ENCODE results near the gene FGD6.

FGD6 gene

DNA sequence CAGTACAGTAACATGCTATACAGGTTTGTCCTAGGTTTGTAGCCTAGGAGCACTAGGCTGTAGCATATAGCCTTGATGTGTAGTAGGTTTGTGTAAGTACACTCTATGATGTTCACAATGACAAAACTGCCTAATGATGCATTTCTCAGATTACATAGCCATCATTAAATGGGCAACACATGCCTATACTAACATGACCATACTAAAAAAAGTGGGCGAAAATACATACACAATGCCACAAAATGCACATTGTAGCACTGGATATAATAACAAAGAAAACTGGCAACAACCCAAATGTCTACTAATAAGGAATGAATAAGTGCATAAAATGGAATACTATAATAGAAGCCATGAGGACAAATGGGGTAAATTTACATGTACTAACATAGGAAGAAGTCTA, 182.5 kb downstream of the FGD6 start:
- Histone ChIP-seq H3K4me1 (ENCODE audit: insufficient read depth, low read length) (no peaks in the 10 kb centered on the region), H3K9me3 (ENCODE audit: low read length) (no peaks in the 10 kb centered on the region), H3K27ac (ENCODE audit: low read depth, low read length) (no peak overlapping the region), H3K9ac (ENCODE audit: low read length) (no peak overlapping the region), H3K4me3 (ENCODE audit: low read depth in 1 of 2, low read length in 2 of 2) (no peak overlapping the region), H3K36me3 (ENCODE audit: insufficient read depth, low read length) (peaks cover 21% of the 10 kb centered on the region), H3K27me3 (ENCODE audit: control insufficient read depth in 1 of 2, insufficient read depth in 2 of 2, low read length in 2 of 2) (no peaks in the 10 kb centered on the region)
